SH-SY5Y (cell line): ENCODE results near the gene EIPR1.

ENCODE experiments used
- GATA2 ChIP-seq: IDR thresholded peaks from 2 replicates; pipeline ENCODE4 v1.6.1; 2011; ENCODE audit warnings: mild to moderate bottlenecking, low read depth, low read length
- GATA3 ChIP-seq: IDR thresholded peaks from 2 replicates; pipeline ENCODE4 v1.6.1; 2011; ENCODE audit warnings: low read depth, mild to moderate bottlenecking, low read length, moderate library complexity

GRCh38 chr2:3344897-3345296, 32.7 kb downstream of the EIPR1 start:
- TF ChIP-seq GATA2 (no peak), GATA3 (no peak)
